ENCODE results near the gene LYZL1. TPM values are rescaled to one million over a fixed set of nuclear protein-coding genes. Genes with fewer than 3 reads are reported as not detected.
A peak's percentile ranks its signal among the peaks of the same experiment; 100 is the strongest.

Gene LYZL1
- total RNA-seq, 1 experiment from 2014 or later: not detected

- TF ChIP-seq ZSCAN18 (CRISPR knock-in tag; IDR thresholded peaks at IDR 0.05): no peak
- TF ChIP-seq SP1 (CRISPR knock-in tag; conservative IDR thresholded peaks at IDR 0.05): 0 out of 2 replicates have a peak, but pooled peaks have one; percentile 21
- peaks cover 48% of the 10 kb centered on the region for H3K9me3 Mint-ChIP-seq
- POLR2A ChIA-PET: no interaction called here
- peaks cover 28% of the 10 kb centered on the region for H3K4me1 Mint-ChIP-seq
- CTCF ChIA-PET: no interaction called here
- peaks cover 5% of the 10 kb centered on the region; the same call in 1 of the 2 replicates for H3K27me3 Mint-ChIP-seq (ENCODE audit: low read depth)
- peaks cover 26% of the 10 kb centered on the region for H3K36me3 Mint-ChIP-seq
- H3K4me3 Mint-ChIP-seq: no peak overlapping the region
- no peak overlapping the region for H3K27ac Mint-ChIP-seq
- DNase-seq (ENCODE audit: low spot score): peak; percentile 28
- ATAC-seq: peak; percentile 85
Observed at GRCh38 chr10:29344073-29344820, 55.4 kb downstream of the LYZL1 start.

- ChIA-PET CTCF (interaction anchor here (0.7 kb wide), 1 partner anchor 41 kb away, joined by 3 read pairs; no protein-coding TSS in a partner anchor), POLR2A (no interaction called here)
- Mint-ChIP-seq H3K4me3 (no peak overlapping the region), H3K27me3 (ENCODE audit: low read depth) (peaks cover 5% of the 10 kb centered on the region; the same call in 1 of the 2 replicates), H3K27ac (no peak overlapping the region), H3K4me1 (peaks cover 28% of the 10 kb centered on the region), H3K36me3 (peaks cover 26% of the 10 kb centered on the region), H3K9me3 (peaks cover 44% of the 10 kb centered on the region)
- ATAC-seq (no peak), DNase-seq (ENCODE audit: low spot score) (no peak)
- TF ChIP-seq GRHL2 (CRISPR knock-in tag; IDR thresholded peaks at IDR 0.05; ENCODE audit: insufficient replicate concordance, severe bottlenecking): no peak
- TF ChIP-seq ZNF425 (CRISPR knock-in tag; conservative IDR thresholded peaks at IDR 0.05): no peak
- no peak for TF ChIP-seq E2F5 (CRISPR knock-in tag; IDR thresholded peaks at IDR 0.05)
- no peak for TF ChIP-seq TP53 (CRISPR knock-in tag; IDR thresholded peaks at IDR 0.05)
- no peak for TF ChIP-seq STAT6 (CRISPR knock-in tag; conservative IDR thresholded peaks at IDR 0.05; ENCODE audit: low read depth)
- TF ChIP-seq ZSCAN18 (CRISPR knock-in tag; IDR thresholded peaks at IDR 0.05): no peak
- TF ChIP-seq PRRX2 (CRISPR knock-in tag; IDR thresholded peaks at IDR 0.05): no peak
- no peak for TF ChIP-seq ZBTB21 (CRISPR knock-in tag; IDR thresholded peaks at IDR 0.05; ENCODE audit: borderline replicate concordance)
- no peak for TF ChIP-seq ZNF416 (CRISPR knock-in tag; IDR thresholded peaks at IDR 0.05)
- TF ChIP-seq USF1 (CRISPR knock-in tag; IDR thresholded peaks at IDR 0.05): no peak
- no peak for TF ChIP-seq ZNF512 (CRISPR knock-in tag; IDR thresholded peaks at IDR 0.05; ENCODE audit: borderline replicate concordance)
- TF ChIP-seq RELA (CRISPR knock-in tag; IDR thresholded peaks at IDR 0.05; ENCODE audit: borderline replicate concordance): no peak
- TF ChIP-seq ZNF671 (CRISPR knock-in tag; IDR thresholded peaks at IDR 0.05): no peak
- TF ChIP-seq FOXP4 (CRISPR knock-in tag; IDR thresholded peaks at IDR 0.05): no peak
Observed at GRCh38 chr10:29345144-29345909, 56.5 kb downstream of the LYZL1 start.
